Nephron progenitor cell (in vitro differentiated cells): ENCODE measurements around the gene PDRG1.

Source experiments
- DNase-seq: peaks from one replicate; pipeline ENCODE4 v3.0.0; 2021
- H3K27ac Mint-ChIP-seq: 2 replicates; pipeline ENCODE4 v1.8.0; 2021; ENCODE audit warnings: mild to moderate bottlenecking, moderate library complexity, mixed read lengths
- H3K27me3 Mint-ChIP-seq: 2 replicates; pipeline ENCODE4 v1.8.0; 2021; ENCODE audit warnings: mild to moderate bottlenecking, low read depth, mixed read lengths; ENCODE audit not compliant: poor library complexity
- H3K36me3 Mint-ChIP-seq: 2 replicates; pipeline ENCODE4 v1.8.0; 2021; ENCODE audit warnings: low read depth, mixed read lengths
- H3K4me1 Mint-ChIP-seq: 2 replicates; pipeline ENCODE4 v1.8.0; 2021; ENCODE audit warnings: mixed read lengths
- H3K4me3 Mint-ChIP-seq: 2 replicates; pipeline ENCODE4 v1.8.0; 2021; ENCODE audit warnings: mild to moderate bottlenecking, moderate library complexity, mixed read lengths
- H3K9me3 Mint-ChIP-seq: 2 replicates; pipeline ENCODE4 v1.8.0; 2021; ENCODE audit warnings: mild to moderate bottlenecking, moderate library complexity, mixed read lengths
- CTCF ChIP-seq: fragments of 200-600 bp; sonication (generic); IDR thresholded peaks from 2 replicates; pipeline ENCODE4 v1.5.0; 2021; ENCODE audit warnings: antibody characterized with exemption

Gene PDRG1

GRCh38 chr20:31990641-31991338 lies 38.9 kb upstream of the PDRG1 start:
- H3K27me3 Mint-ChIP-seq: peaks cover 42% of the 10 kb centered on the region

GRCh38 chr20:31989030-31989645 lies 37.3 kb upstream of the PDRG1 start:
- H3K27me3 Mint-ChIP-seq: peaks cover 25% of the 10 kb centered on the region
- peaks cover 34% of the 10 kb centered on the region for H3K4me1 Mint-ChIP-seq
- no peak overlapping the region for H3K27ac Mint-ChIP-seq
- H3K4me3 Mint-ChIP-seq: no peak overlapping the region
- H3K9me3 Mint-ChIP-seq: no peaks in the 10 kb centered on the region
- no peak for TF ChIP-seq CTCF
- no peak for DNase-seq
- no peaks in the 10 kb centered on the region for H3K36me3 Mint-ChIP-seq

More at GRCh38 chr20:31990641-31991338, 38.9 kb upstream of the PDRG1 start:
- no peak overlapping the region for H3K27ac Mint-ChIP-seq
- DNase-seq: no peak
- TF ChIP-seq CTCF: no peak
- H3K4me3 Mint-ChIP-seq: no peak overlapping the region
- H3K36me3 Mint-ChIP-seq: no peaks in the 10 kb centered on the region
- H3K9me3 Mint-ChIP-seq: no peaks in the 10 kb centered on the region
- peaks cover 34% of the 10 kb centered on the region for H3K4me1 Mint-ChIP-seq

DNA sequence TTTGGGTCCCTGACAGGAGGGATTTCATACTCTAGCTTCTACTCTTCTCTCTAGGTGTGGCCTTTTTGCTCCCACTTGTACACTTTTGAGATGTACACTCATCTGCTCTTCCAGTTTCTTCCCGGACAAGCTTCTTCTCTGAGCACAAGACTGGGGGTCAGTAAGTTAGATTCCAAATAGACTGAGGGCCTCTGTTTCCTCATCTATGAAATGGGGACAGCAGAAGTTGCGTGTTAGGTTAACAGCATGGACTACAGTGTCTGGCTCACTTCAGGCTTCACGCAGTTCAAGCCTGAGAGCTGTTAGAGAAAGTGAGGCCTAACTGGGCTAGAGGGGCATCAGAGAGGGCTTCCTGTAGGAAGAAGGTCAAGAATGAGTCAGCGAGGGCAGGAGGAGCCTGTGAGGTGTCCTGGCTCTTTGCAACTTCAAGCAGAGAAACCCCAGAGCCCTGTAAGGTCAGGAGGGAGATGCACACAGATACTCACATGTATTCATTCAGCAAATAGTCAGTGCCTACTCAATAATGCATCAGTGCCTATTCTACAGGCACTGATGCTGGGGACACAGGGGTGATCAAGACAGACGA lies 36.7 kb upstream of the PDRG1 start:
- no peaks in the 10 kb centered on the region for H3K36me3 Mint-ChIP-seq
- H3K4me3 Mint-ChIP-seq: no peak overlapping the region
- no peaks in the 10 kb centered on the region for H3K9me3 Mint-ChIP-seq
- DNase-seq: no peak
- no peak for TF ChIP-seq CTCF
- no peak overlapping the region for H3K27ac Mint-ChIP-seq
- peaks cover 19% of the 10 kb centered on the region for H3K27me3 Mint-ChIP-seq
- peaks cover 31% of the 10 kb centered on the region for H3K4me1 Mint-ChIP-seq

DNA sequence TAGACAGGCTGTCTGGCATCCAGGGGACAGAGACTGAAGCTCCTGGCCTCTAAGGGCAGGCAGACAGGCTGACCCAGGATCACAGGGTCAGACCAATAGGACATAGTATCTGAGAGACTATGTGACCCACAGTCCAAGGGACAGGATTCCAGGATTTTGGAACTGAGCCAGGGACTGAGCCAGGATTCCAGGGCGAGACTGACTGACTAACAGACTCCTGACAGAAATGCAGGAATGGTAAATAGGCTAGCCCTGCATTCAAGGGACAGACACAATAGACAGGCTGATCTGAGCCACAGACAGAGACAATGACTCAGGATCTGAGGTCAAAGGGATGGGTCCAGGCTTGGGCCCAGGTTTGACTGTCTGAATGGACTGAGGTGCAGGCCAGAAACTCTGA lies 35.9 kb upstream of the PDRG1 start:
- H3K4me3 Mint-ChIP-seq: no peak overlapping the region
- no peak for TF ChIP-seq CTCF
- no peaks in the 10 kb centered on the region for H3K36me3 Mint-ChIP-seq
- H3K4me1 Mint-ChIP-seq: peaks cover 37% of the 10 kb centered on the region
- no peak for DNase-seq
- no peak overlapping the region for H3K27ac Mint-ChIP-seq
- H3K27me3 Mint-ChIP-seq: peaks cover 11% of the 10 kb centered on the region
- no peaks in the 10 kb centered on the region for H3K9me3 Mint-ChIP-seq

DNA sequence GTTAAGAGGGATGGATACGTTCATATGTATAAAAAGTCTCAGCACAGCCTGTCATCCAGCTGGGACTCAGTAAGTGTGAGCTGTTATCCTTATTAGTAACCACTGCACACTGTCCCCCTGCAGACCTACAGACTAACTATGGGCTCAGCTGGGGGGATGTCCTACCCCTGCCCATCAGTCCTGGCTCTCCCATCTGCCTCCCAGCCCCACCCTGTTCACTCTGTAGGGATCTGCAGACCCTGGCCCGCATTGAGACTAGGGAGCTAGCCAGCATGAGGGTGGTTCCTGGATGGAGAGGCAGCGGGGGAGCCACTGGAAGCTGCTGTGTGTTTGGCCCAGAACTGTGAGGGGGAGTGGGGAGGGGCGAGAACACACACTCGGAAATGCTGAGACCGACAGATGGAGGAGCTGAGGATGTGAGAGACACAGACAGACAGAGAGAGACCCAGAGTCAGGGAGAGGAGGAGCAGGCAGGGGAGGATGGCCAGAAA lies 33.2 kb upstream of the PDRG1 start:
- H3K4me3 Mint-ChIP-seq: no peak overlapping the region
- no peaks in the 10 kb centered on the region for H3K9me3 Mint-ChIP-seq
- DNase-seq: no peak
- peaks cover 5% of the 10 kb centered on the region for H3K27me3 Mint-ChIP-seq
- H3K27ac Mint-ChIP-seq: no peak overlapping the region
- no peak for TF ChIP-seq CTCF
- peaks cover 38% of the 10 kb centered on the region for H3K4me1 Mint-ChIP-seq
- no peaks in the 10 kb centered on the region for H3K36me3 Mint-ChIP-seq
